Measurements from ENCODE around the gene EXD3.
A peak's percentile ranks its signal among the peaks of the same experiment; 100 is the strongest.

The EXD3 gene

GRCh38 chr9:137427454-137428310, 4.7 kb upstream of the EXD3 start:
- TF ChIP-seq CTCF (IDR thresholded peaks at IDR 0.05; ENCODE audit: low read length, missing control alignments): no peak
- DNase-seq (ENCODE audit: low read depth): no peak
- no peak overlapping the region for H3K4me3 ChIP-seq (replicated peaks; ENCODE audit: low read depth, low read length)

GRCh38 chr9:137426018-137426681, 3.2 kb upstream of the EXD3 start:
- no peak for DNase-seq (ENCODE audit: low read depth)
- TF ChIP-seq CTCF (IDR thresholded peaks at IDR 0.05; ENCODE audit: low read length, missing control alignments): no peak
- no peak overlapping the region for H3K4me3 ChIP-seq (replicated peaks; ENCODE audit: low read depth, low read length)

- TF ChIP-seq CTCF (IDR thresholded peaks at IDR 0.05; ENCODE audit: low read length, missing control alignments): no peak
- H3K4me3 ChIP-seq (replicated peaks; ENCODE audit: low read depth, low read length): peak overlapping the region; percentile 30
- no peak for DNase-seq (ENCODE audit: low read depth)
These were observed 741 bp upstream of the EXD3 start for GRCh38 chr9:137423514-137424291.

- H3K4me3 ChIP-seq (replicated peaks; ENCODE audit: low read depth, low read length): peak overlapping the region; percentile 80
- no peak for TF ChIP-seq CTCF (IDR thresholded peaks at IDR 0.05; ENCODE audit: low read length, missing control alignments)
These were observed 941 bp downstream of the EXD3 start for GRCh38 chr9:137421838-137422603.

GRCh38 chr9:137417161-137418021, 5.6 kb downstream of the EXD3 start:
- no peak for TF ChIP-seq CTCF (IDR thresholded peaks at IDR 0.05; ENCODE audit: low read length, missing control alignments)
- no peak overlapping the region for H3K4me3 ChIP-seq (replicated peaks; ENCODE audit: low read depth, low read length)
- no peak for DNase-seq (ENCODE audit: low read depth)

More at GRCh38 chr9:137421838-137422603, 941 bp downstream of the EXD3 start:
- no peak for DNase-seq (ENCODE audit: low read depth)

Measured in fibroblast of pulmonary artery (primary cell).